Neural cell (in vitro differentiated cells): ENCODE results near the gene CMBL. TPM values are rescaled to one million over a fixed set of nuclear protein-coding genes. Genes with fewer than 3 reads are reported as not detected.

Experiments used
- H2AFZ ChIP-seq: fragments of 200-600, 300-800 bp; sonication (generic), shearing (Covaris generic); 2 replicates; pipeline ENCODE4 v1.6.0; 2014; ENCODE audit warnings: low read depth, mild to moderate bottlenecking, antibody characterized with exemption, low read length, moderate library complexity
- H3F3A ChIP-seq: fragments of 200-600 bp; shearing (Covaris generic); 2 replicates; pipeline ENCODE4 v1.6.1; 2016; ENCODE audit warnings: mild to moderate bottlenecking, moderate library complexity, mixed read lengths, antibody characterized with exemption, low read length; ENCODE audit not compliant: insufficient read depth, poor library complexity, severe bottlenecking
- H3K27ac ChIP-seq: fragments of 200-600, 300-800 bp; sonication (generic), shearing (Covaris generic); 2 replicates; pipeline ENCODE4 v1.5.1; 2014; ENCODE audit warnings: mild to moderate bottlenecking, low read length, moderate library complexity
- H3K27me3 ChIP-seq: fragments of 300-800, 200-600 bp; sonication (generic), shearing (Covaris generic); 2 replicates; pipeline ENCODE4 v1.6.0; 2014; ENCODE audit warnings: mild to moderate bottlenecking, low read depth, low read length, moderate library complexity; ENCODE audit not compliant: insufficient read depth
- H3K36me3 ChIP-seq: fragments of 300-800, 200-600 bp; sonication (generic), shearing (Covaris generic); 2 replicates; pipeline ENCODE4 v1.5.1; 2014; ENCODE audit warnings: mild to moderate bottlenecking, antibody characterized with exemption, low read length, moderate library complexity; ENCODE audit not compliant: insufficient read depth
- H3K4me2 ChIP-seq: fragments of 300-800, 200-600 bp; sonication (generic), shearing (Covaris generic); 2 replicates; pipeline ENCODE4 v1.6.0; 2014; ENCODE audit warnings: mild to moderate bottlenecking, low read length
- H3K4me3 ChIP-seq: fragments of 300-800, 200-600 bp; sonication (generic), shearing (Covaris generic); 2 replicates; pipeline ENCODE4 v1.5.1; 2014; ENCODE audit warnings: mild to moderate bottlenecking, low read length, moderate library complexity
- H3K79me2 ChIP-seq: fragments of 200-600 bp; shearing (Covaris generic); replicated peaks from 2 replicates; pipeline ENCODE4 v1.6.0; 2014; ENCODE audit warnings: mild to moderate bottlenecking, low read length, moderate library complexity; ENCODE audit not compliant: insufficient read depth
- H3K9ac ChIP-seq: fragments of 300-800, 200-600 bp; sonication (generic), shearing (Covaris generic); 2 replicates; pipeline ENCODE4 v1.6.1; 2016; ENCODE audit warnings: mild to moderate bottlenecking, low read length, mixed read lengths
- H3K9me2 ChIP-seq: fragments of 200-600 bp; shearing (Covaris generic); 2 replicates; pipeline ENCODE4 v1.6.1; 2016; ENCODE audit warnings: mild to moderate bottlenecking, low read length, mixed read lengths; ENCODE audit not compliant: insufficient read depth
- H3K9me3 ChIP-seq: fragments of 200-600, 300-800 bp; sonication (generic), shearing (Covaris generic); 2 replicates; pipeline ENCODE4 v1.6.1; 2016; ENCODE audit warnings: mild to moderate bottlenecking, mixed run types, low read length, moderate library complexity, mixed read lengths
- H4K20me1 ChIP-seq: fragments of 200-600 bp; shearing (Covaris generic); 2 replicates; pipeline ENCODE4 v1.6.1; 2016; ENCODE audit warnings: mild to moderate bottlenecking, mixed run types; ENCODE audit not compliant: insufficient read depth
- CTCF ChIP-seq: fragments of 450-650 bp; IDR thresholded peaks from 2 replicates; pipeline ENCODE4 v1.5.1; 2014; ENCODE audit warnings: antibody characterized with exemption, mild to moderate bottlenecking, moderate library complexity; ENCODE audit not compliant: poor library complexity, severe bottlenecking
- EP300 ChIP-seq: fragments of 450-650 bp; conservative IDR thresholded peaks from 2 replicates; pipeline ENCODE4 v1.6.1; 2014; ENCODE audit warnings: antibody characterized with exemption, mild to moderate bottlenecking, moderate library complexity; ENCODE audit not compliant: poor library complexity, severe bottlenecking
- EZH2 ChIP-seq: fragments of 200-600, 300-800 bp; shearing (Covaris generic), sonication (generic); IDR thresholded peaks from 2 replicates; pipeline ENCODE4 v1.6.1; 2014; ENCODE audit warnings: antibody characterized with exemption, low read length, borderline replicate concordance, mild to moderate bottlenecking; ENCODE audit not compliant: insufficient read depth, poor library complexity, severe bottlenecking
- MXI1 ChIP-seq: fragments of 450-650 bp; conservative IDR thresholded peaks from 2 replicates; pipeline ENCODE4 v1.6.1; 2014; ENCODE audit warnings: antibody characterized with exemption, mild to moderate bottlenecking; ENCODE audit not compliant: poor library complexity, severe bottlenecking
- POLR2AphosphoS5 ChIP-seq: IDR thresholded peaks from 2 replicates; pipeline ENCODE4 v1.6.1; 2012
- RAD21 ChIP-seq: fragments of 450-650 bp; conservative IDR thresholded peaks from 2 replicates; pipeline ENCODE4 v1.6.1; 2014; ENCODE audit warnings: antibody characterized with exemption, mild to moderate bottlenecking, moderate library complexity
- REST ChIP-seq: IDR thresholded peaks from 2 replicates; pipeline ENCODE4 v1.6.1; 2012; ENCODE audit warnings: borderline replicate concordance
- SMC3 ChIP-seq: fragments of 450-650 bp; conservative IDR thresholded peaks from 2 replicates; pipeline ENCODE4 v1.6.1; 2014; ENCODE audit warnings: antibody characterized with exemption, mild to moderate bottlenecking, moderate library complexity; ENCODE audit not compliant: poor library complexity
- TAF1 ChIP-seq: IDR thresholded peaks from 2 replicates; pipeline ENCODE4 v1.6.1; 2012; ENCODE audit warnings: low read depth
- polyA plus RNA-seq: library from polyadenylated mRNA; depleted of rRNA; stranded (reverse); fragments of >200 nt; gene quantifications from 2 replicates; pipeline ENCODE4 v1.2.3, GENCODE V29; 2014

CMBL gene
- polyA plus RNA-seq, 1 donor from 2014 or later: 0.58 TPM

GRCh38 chr5:10279925-10280720 is 27.6 kb downstream of the CMBL start:
- Histone ChIP-seq H3K9me3 (no peaks in the 10 kb centered on the region), H2AFZ (no peak overlapping the region), H3K79me2 (no peaks in the 10 kb centered on the region), H3K36me3 (no peaks in the 10 kb centered on the region), H3K4me3 (no peak overlapping the region), H3F3A (no peaks in the 10 kb centered on the region), H4K20me1 (no peaks in the 10 kb centered on the region), H3K9ac (no peak overlapping the region), H3K9me2 (no peaks in the 10 kb centered on the region), H3K4me2 (no peak overlapping the region), H3K27me3 (no peaks in the 10 kb centered on the region), H3K27ac (no peak overlapping the region)
- TF ChIP-seq RAD21: no peak
- TF ChIP-seq TAF1: no peak

GRCh38 chr5:10279328-10279727 is 28.4 kb downstream of the CMBL start:
- Histone ChIP-seq H3K4me2 (no peak overlapping the region), H3K9me2 (no peaks in the 10 kb centered on the region), H3K9me3 (no peaks in the 10 kb centered on the region), H3K27ac (no peak overlapping the region), H3K27me3 (no peaks in the 10 kb centered on the region), H3K79me2 (no peaks in the 10 kb centered on the region), H3K36me3 (no peaks in the 10 kb centered on the region), H3K4me3 (no peak overlapping the region), H3F3A (no peaks in the 10 kb centered on the region), H3K9ac (no peak overlapping the region), H2AFZ (no peak overlapping the region), H4K20me1 (no peaks in the 10 kb centered on the region)
- TF ChIP-seq EP300 (no peak), MXI1 (no peak), TAF1 (no peak), CTCF (no peak), RAD21 (no peak), EZH2 (no peak), POLR2AphosphoS5 (no peak)

- Histone ChIP-seq H3K9me2 (no peaks in the 10 kb centered on the region), H3K36me3 (no peaks in the 10 kb centered on the region), H3K79me2 (no peaks in the 10 kb centered on the region), H2AFZ (no peak overlapping the region), H3K4me3 (no peak overlapping the region), H4K20me1 (no peaks in the 10 kb centered on the region), H3F3A (no peaks in the 10 kb centered on the region), H3K27me3 (no peaks in the 10 kb centered on the region), H3K9me3 (no peaks in the 10 kb centered on the region), H3K4me2 (no peak overlapping the region), H3K27ac (no peak overlapping the region), H3K9ac (no peak overlapping the region)
- TF ChIP-seq EZH2 (no peak), REST (no peak), MXI1 (no peak), EP300 (no peak), CTCF (no peak), SMC3 (no peak), POLR2AphosphoS5 (no peak), RAD21 (no peak), TAF1 (no peak)
These were observed 28.9 kb downstream of the CMBL start for GRCh38 chr5:10278658-10279279.
